Measurements from ENCODE around the gene RNF167.

RNF167 gene

GRCh38 chr17:4953451-4953961 lies 13.4 kb downstream of the RNF167 start:
- in situ Hi-C loops (cut with MboI; ENCODE audit: low pct_unique_long_range_greater_than_20kb, low sequenced_read_pairs, unreplicated experiment) = no loop called here
- no peak for TF ChIP-seq CTCF (IDR thresholded peaks at IDR 0.05; ENCODE audit: extremely low read depth, insufficient read depth, missing control alignments)
- no peak for DNase-seq (ENCODE audit: low spot score)

- no peak for TF ChIP-seq CTCF (IDR thresholded peaks at IDR 0.05; ENCODE audit: extremely low read depth, insufficient read depth, missing control alignments)
- in situ Hi-C loops (cut with MboI; ENCODE audit: low pct_unique_long_range_greater_than_20kb, low sequenced_read_pairs, unreplicated experiment) = no loop called here
- DNase-seq (ENCODE audit: low spot score) = no peak
Observed at GRCh38 chr17:4955091-4955490, 15.0 kb downstream of the RNF167 start.

- in situ Hi-C loops (cut with MboI; ENCODE audit: low pct_unique_long_range_greater_than_20kb, low sequenced_read_pairs, unreplicated experiment) = no loop called here
- DNase-seq (ENCODE audit: low spot score) = no peak
- peak; percentile 52 for TF ChIP-seq CTCF (IDR thresholded peaks at IDR 0.05; ENCODE audit: extremely low read depth, insufficient read depth, missing control alignments)
Observed at GRCh38 chr17:4956493-4957061, 16.5 kb downstream of the RNF167 start.

GRCh38 chr17:4958102-4958501 lies 18.0 kb downstream of the RNF167 start:
- no peak for TF ChIP-seq CTCF (IDR thresholded peaks at IDR 0.05; ENCODE audit: extremely low read depth, insufficient read depth, missing control alignments)
- in situ Hi-C loops (cut with MboI; ENCODE audit: low pct_unique_long_range_greater_than_20kb, low sequenced_read_pairs, unreplicated experiment) = no loop called here
- no peak for DNase-seq (ENCODE audit: low spot score)

GRCh38 chr17:4959261-4959965 lies 19.3 kb downstream of the RNF167 start:
- in situ Hi-C loops (cut with MboI; ENCODE audit: low pct_unique_long_range_greater_than_20kb, low sequenced_read_pairs, unreplicated experiment) = no loop called here
- no peak for DNase-seq (ENCODE audit: low spot score)
- no peak for TF ChIP-seq CTCF (IDR thresholded peaks at IDR 0.05; ENCODE audit: extremely low read depth, insufficient read depth, missing control alignments)

GRCh38 chr17:4960279-4960922 lies 20.3 kb downstream of the RNF167 start:
- in situ Hi-C loops (cut with MboI; ENCODE audit: low pct_unique_long_range_greater_than_20kb, low sequenced_read_pairs, unreplicated experiment) = loop anchor here (10.0 kb wide), 1 partner anchor 104 kb away; no protein-coding TSS in a partner anchor
- DNase-seq (ENCODE audit: low spot score) = no peak
- TF ChIP-seq CTCF (IDR thresholded peaks at IDR 0.05; ENCODE audit: extremely low read depth, insufficient read depth, missing control alignments) = no peak

All from GM13977 (cell line).